ENCODE measurements around the gene PPP4R1.

PPP4R1 gene

DNA sequence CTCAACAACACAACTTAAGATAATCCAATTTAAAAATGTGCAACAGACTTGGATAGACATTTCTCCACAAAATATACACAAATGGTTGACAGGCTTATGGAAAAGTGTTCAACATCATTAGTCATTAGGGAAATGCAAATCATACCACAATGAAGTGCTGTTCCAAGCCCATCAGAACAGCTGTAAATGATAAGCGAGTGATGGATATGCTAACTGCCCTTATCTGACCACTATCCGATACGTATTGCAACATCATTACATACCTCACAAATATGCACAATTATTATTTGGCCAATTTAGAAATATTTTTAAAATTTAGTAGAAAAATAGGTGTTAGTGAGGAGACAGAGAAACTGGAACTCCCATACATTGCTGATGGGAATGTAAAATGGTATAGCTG is 62.2 kb downstream of the PPP4R1 start:
- no peak for DNase-seq (ENCODE audit: low read depth)
- no peak for TF ChIP-seq CTCF (IDR thresholded peaks at IDR 0.05; ENCODE audit: low read depth, low read length, missing control alignments)
- H3K4me3 ChIP-seq (ENCODE audit: low read depth, low read length), result no peak overlapping the region

- no peak for DNase-seq (ENCODE audit: low read depth)
- TF ChIP-seq CTCF (IDR thresholded peaks at IDR 0.05; ENCODE audit: low read depth, low read length, missing control alignments), result no peak
These were observed 63.9 kb downstream of the PPP4R1 start for GRCh38 chr18:9550429-9550828.

GRCh38 chr18:9549405-9549804 is 65.0 kb downstream of the PPP4R1 start:
- TF ChIP-seq CTCF (IDR thresholded peaks at IDR 0.05; ENCODE audit: low read depth, low read length, missing control alignments), result peak; percentile 8
- DNase-seq (ENCODE audit: low read depth), result no peak

More at GRCh38 chr18:9550429-9550828, 63.9 kb downstream of the PPP4R1 start:
- no peak overlapping the region for H3K4me3 ChIP-seq (ENCODE audit: low read depth, low read length)

GRCh38 chr18:9547782-9548181 is 66.6 kb downstream of the PPP4R1 start:
- no peak for TF ChIP-seq CTCF (IDR thresholded peaks at IDR 0.05; ENCODE audit: low read depth, low read length, missing control alignments)
- H3K4me3 ChIP-seq (ENCODE audit: low read depth, low read length), result no peak overlapping the region
- DNase-seq (ENCODE audit: low read depth), result no peak

More at GRCh38 chr18:9549405-9549804, 65.0 kb downstream of the PPP4R1 start:
- H3K4me3 ChIP-seq (ENCODE audit: low read depth, low read length), result no peak overlapping the region

GRCh38 chr18:9546468-9546867 is 67.9 kb downstream of the PPP4R1 start:
- no peak for TF ChIP-seq CTCF (IDR thresholded peaks at IDR 0.05; ENCODE audit: low read depth, low read length, missing control alignments)
- no peak overlapping the region for H3K4me3 ChIP-seq (ENCODE audit: low read depth, low read length)
- no peak for DNase-seq (ENCODE audit: low read depth)

GRCh38 chr18:9545029-9545428 is 69.3 kb downstream of the PPP4R1 start:
- no peak for TF ChIP-seq CTCF (IDR thresholded peaks at IDR 0.05; ENCODE audit: low read depth, low read length, missing control alignments)
- no peak overlapping the region for H3K4me3 ChIP-seq (ENCODE audit: low read depth, low read length)
- no peak for DNase-seq (ENCODE audit: low read depth)

GRCh38 chr18:9542924-9543323 is 71.4 kb downstream of the PPP4R1 start:
- TF ChIP-seq CTCF (IDR thresholded peaks at IDR 0.05; ENCODE audit: low read depth, low read length, missing control alignments), result no peak
- DNase-seq (ENCODE audit: low read depth), result no peak
- H3K4me3 ChIP-seq (ENCODE audit: low read depth, low read length), result no peak overlapping the region
